ENCODE data around the gene AOPEP.

DNA sequence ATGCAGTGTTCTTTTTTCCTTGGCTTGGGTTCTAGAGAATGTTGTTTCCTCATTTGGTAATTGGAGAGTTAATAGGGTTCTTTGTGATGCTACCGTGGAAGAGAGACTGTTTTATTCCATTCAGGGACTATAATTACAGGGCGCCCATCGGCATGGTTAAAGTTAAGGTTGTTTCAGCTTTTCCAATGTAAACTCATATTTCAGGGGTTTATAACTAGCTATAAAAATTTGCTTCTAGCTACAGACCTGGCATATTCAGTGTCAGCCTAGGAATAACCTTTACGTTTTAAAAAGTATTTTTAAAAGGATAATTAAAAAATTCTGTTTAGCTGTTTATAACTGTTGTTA lies 99.1 kb downstream of the AOPEP start:
- no peak for TF ChIP-seq POLR2A (IDR thresholded peaks at IDR 0.05; ENCODE audit: low read depth)
- TF ChIP-seq, protein P1, sequence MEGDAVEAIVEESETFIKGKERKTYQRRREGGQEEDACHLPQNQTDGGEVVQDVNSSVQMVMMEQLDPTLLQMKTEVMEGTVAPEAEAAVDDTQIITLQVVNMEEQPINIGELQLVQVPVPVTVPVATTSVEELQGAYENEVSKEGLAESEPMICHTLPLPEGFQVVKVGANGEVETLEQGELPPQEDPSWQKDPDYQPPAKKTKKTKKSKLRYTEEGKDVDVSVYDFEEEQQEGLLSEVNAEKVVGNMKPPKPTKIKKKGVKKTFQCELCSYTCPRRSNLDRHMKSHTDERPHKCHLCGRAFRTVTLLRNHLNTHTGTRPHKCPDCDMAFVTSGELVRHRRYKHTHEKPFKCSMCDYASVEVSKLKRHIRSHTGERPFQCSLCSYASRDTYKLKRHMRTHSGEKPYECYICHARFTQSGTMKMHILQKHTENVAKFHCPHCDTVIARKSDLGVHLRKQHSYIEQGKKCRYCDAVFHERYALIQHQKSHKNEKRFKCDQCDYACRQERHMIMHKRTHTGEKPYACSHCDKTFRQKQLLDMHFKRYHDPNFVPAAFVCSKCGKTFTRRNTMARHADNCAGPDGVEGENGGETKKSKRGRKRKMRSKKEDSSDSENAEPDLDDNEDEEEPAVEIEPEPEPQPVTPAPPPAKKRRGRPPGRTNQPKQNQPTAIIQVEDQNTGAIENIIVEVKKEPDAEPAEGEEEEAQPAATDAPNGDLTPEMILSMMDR (IDR thresholded peaks at IDR 0.05), result no peak
- TF ChIP-seq POLR2AphosphoS5 (IDR thresholded peaks at IDR 0.05), result no peak
- TF ChIP-seq EP300 (IDR thresholded peaks at IDR 0.05), result no peak

Data from esophagus muscularis mucosa (tissue), 4 donors.